HG03139 (cell line): ENCODE data around the gene ANO4.

ENCODE experiments used
- ATAC-seq: cut with Tn5 transposase; IDR thresholded peaks from one replicate; pipeline ENCODE4 v1.9.1; 2021; ENCODE audit not compliant: unreplicated experiment

Gene ANO4

DNA sequence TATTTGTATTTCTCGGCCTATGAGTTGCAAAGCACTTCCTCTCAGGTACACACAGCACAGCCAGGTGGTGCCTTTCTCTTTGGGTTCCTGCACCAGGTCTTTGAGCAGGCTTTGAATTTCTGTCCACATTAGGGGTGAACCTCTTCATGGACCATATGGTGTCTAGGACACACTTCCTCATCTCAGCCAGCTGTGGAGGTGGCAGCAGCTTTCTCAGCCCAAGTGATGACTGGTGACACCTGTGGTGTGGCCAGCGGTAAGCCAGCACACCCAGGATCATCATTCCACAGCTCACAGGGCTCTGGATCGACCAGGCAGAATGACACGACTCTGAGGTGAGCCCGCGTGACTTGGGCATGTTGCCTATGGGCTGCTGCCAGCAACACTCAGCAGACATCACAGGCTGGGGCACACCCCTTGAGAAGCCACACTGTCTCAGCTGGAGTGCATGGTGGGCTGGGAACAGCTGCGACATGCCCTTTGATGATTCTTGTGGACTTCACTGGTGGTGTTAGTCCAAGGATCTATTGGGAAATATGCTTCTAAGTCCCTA is 378.7 kb downstream of the ANO4 start:
- ATAC-seq: no peak

DNA sequence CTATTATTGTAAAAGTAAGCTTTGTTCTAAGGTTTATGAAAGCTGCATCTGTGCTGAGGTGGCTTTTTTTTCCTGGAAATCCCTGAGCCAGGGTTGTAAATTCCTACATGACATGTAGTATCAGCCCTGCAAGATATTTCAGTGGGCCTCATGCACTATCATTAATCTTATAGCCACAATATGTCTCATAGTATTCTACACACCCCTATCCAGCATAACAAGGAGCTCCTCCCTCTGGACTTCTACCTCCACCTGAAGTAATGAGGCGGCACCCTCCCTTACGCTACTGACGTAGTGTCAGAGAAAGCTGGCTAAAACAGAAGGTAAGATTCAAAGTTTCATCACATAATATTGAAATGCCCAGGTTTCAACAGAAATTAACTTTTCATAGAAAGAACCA is 380.0 kb downstream of the ANO4 start:
- no peak for ATAC-seq
